Omental fat pad (tissue), 4 donors: ENCODE measurements around the gene NR3C1. TPM values are rescaled to one million over a fixed set of nuclear protein-coding genes. Genes with fewer than 3 reads are reported as not detected.

Source experiments
- ATAC-seq: fragments of 150-250 bp; one replicate; pipeline ENCODE4 v1.9.1; 2016; ENCODE audit warnings: mild to moderate bottlenecking, moderate library complexity; ENCODE audit not compliant: low FRiP score
- DNase-seq: peaks from one replicate; pipeline ENCODE4 v3.0.0-alpha.2; 2019; ENCODE audit warnings: low spot score
- CTCF ChIP-seq, 3 donors: fragments of 450-650 bp; IDR thresholded peaks; one replicate each; pipeline ENCODE4 v1.5.1; 2016 to 2017; ENCODE audit warnings: antibody characterized with exemption in 3 of 3, mild to moderate bottlenecking in 3 of 3, moderate library complexity in 2 of 3
- total RNA-seq, 4 donors: library from RNA; depleted of rRNA; stranded (reverse); fragments of >200 nt; gene quantifications; one replicate each; pipeline ENCODE4 v1.1.0, GENCODE V29; 2016

Gene NR3C1
- total RNA-seq, 4 donors from 2014 or later, result 57.1 to 102 (median 62.3) TPM

DNA sequence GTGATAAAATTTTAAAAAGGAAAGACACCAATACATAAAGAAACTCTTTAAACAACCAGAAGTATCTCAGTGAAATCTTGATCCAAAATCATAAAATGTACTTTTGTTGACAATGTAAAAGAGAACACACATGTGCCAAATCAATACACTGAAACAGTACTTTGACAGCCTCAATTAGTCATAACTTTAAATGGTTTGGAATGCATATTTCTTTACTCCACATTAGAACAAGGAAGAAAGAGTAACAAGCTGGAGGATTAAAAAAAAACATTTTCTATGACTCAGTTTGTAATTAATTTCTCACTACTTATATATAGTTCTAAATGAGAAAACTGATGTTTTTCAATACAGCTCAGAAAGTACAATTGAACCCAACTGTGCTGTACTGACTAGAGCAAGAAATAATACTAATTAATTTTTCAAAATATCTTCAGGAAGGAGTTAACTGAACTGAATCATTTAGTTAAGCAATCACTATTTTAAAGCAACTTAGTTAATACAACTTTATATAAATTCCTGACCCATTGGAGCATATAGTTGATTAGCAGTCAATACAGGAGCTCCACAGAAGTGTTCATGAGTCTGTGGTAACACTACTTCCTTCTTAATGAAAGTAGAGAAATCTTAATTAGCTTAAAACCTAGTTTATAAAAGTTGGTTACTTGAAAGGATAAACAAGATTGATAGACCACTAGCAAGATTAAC, 101.0 kb downstream of the NR3C1 start:
- DNase-seq (no peak), ATAC-seq (no peak)
- TF ChIP-seq CTCF (IDR thresholded peaks at IDR 0.05), result no peak

GRCh38 chr5:143297756-143298155, 105.7 kb downstream of the NR3C1 start:
- ATAC-seq (no peak), DNase-seq (no peak)
- TF ChIP-seq CTCF (IDR thresholded peaks at IDR 0.05), result no peak

DNA sequence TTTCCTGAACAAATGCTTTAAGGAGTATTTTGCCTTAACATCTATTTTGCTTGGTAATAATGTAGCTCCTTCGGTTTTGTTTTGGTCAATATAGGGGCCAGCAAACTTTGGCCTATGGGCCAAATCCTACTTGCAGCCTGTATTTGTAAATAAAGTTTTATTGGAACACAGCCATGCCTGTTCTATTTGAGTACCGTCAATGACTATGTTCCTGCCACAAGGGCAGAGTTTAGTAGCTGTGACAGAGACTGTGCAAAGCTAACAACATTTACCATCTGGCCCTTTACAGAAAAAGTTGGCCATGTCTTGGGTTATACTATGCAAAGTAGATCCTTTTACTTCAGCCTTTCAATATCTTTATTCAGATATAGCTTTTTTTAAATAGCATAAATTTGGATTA, 113.4 kb downstream of the NR3C1 start:
- ATAC-seq (no peak), DNase-seq (no peak)
- TF ChIP-seq CTCF (IDR thresholded peaks at IDR 0.05), result no peak

- TF ChIP-seq CTCF (IDR thresholded peaks at IDR 0.05), result no peak
- ATAC-seq (no peak), DNase-seq (no peak)
Observed at GRCh38 chr5:143284521-143284920, 119.0 kb downstream of the NR3C1 start.

DNA sequence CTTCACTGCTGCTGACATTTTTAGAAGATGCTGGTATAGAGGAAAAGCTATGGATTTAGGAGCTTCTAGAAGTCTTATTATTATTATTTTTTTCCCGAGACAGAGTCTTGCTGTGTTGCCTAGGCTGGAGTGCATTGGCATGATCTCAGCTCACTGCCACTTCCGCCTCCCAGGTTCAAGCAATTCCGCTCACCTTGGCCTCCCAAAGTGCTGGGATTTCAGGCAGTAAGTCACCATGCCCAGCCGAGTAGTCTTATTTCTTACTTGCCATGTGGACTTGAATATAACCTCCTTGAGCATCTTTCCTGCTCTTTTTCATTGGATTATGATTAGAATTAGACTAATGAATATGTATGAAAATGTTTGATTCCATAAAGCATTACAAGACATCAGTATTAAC, 119.5 kb downstream of the NR3C1 start:
- DNase-seq, result no peak
- no peak for ATAC-seq
- no peak for TF ChIP-seq CTCF (IDR thresholded peaks at IDR 0.05)

DNA sequence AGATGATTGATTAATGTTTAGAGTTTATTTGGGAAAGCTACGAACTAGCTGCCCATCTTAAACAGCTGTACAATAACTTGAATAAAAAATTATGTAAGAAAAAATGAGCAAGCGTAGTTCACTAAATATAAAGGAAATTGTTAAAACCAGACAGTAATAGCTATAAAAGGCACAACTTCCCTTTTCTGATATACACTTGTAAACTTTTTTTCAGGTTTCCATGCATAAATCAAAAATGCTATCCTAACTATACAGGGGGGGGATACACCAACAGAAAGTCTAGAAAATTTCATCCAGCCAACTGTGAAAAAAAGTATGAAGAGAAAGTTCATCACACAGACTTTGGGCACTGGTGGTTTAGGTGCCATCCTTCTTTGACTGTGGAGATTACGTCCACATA, 122.3 kb downstream of the NR3C1 start:
- no peak for ATAC-seq
- no peak for TF ChIP-seq CTCF (IDR thresholded peaks at IDR 0.05)
- DNase-seq, result no peak

- TF ChIP-seq CTCF (IDR thresholded peaks at IDR 0.05), result no peak
- no peak for ATAC-seq
- no peak for DNase-seq
Observed at GRCh38 chr5:143279698-143280097, 123.8 kb downstream of the NR3C1 start.
